Immature natural killer cell (primary cell): ENCODE data around the gene FAM131B. TPM values are rescaled to one million over a fixed set of nuclear protein-coding genes. Genes with fewer than 3 reads are reported as not detected.

Experiments used
- DNase-seq, 3 donors: peaks; one replicate each; pipeline ENCODE4 v3.0.0; 2022; ENCODE audit warnings: mixed read lengths in 1 of 3
- H3K27ac Mint-ChIP-seq, 6 donors: one replicate each; pipeline ENCODE4 v1.8.0; 2020; ENCODE audit warnings: mixed read lengths in 6 of 6, mild to moderate bottlenecking in 5 of 6, inconsistent platforms in 4 of 6, moderate library complexity in 3 of 6
- H3K27me3 Mint-ChIP-seq, 3 donors: one replicate each; pipeline ENCODE4 v1.8.0; 2020 to 2021; ENCODE audit warnings: low read depth in 3 of 3, mild to moderate bottlenecking in 3 of 3, mixed read lengths in 3 of 3, moderate library complexity in 3 of 3, inconsistent platforms in 1 of 3
- H3K36me3 Mint-ChIP-seq, 3 donors: one replicate each; pipeline ENCODE4 v1.8.0; 2020; ENCODE audit warnings: mixed read lengths in 3 of 3, inconsistent platforms in 2 of 3, mild to moderate bottlenecking in 2 of 3
- H3K4me1 Mint-ChIP-seq, 2 donors: one replicate each; pipeline ENCODE4 v1.8.0; 2020; ENCODE audit warnings: inconsistent platforms in 2 of 2, mild to moderate bottlenecking in 2 of 2, mixed read lengths in 2 of 2, moderate library complexity in 1 of 2
- H3K4me3 Mint-ChIP-seq, 5 donors: one replicate each; pipeline ENCODE4 v1.8.0; 2020; ENCODE audit warnings: mild to moderate bottlenecking in 5 of 5, mixed read lengths in 5 of 5, inconsistent platforms in 3 of 5, moderate library complexity in 3 of 5
- H3K9me3 Mint-ChIP-seq, 6 donors: one replicate each; pipeline ENCODE4 v1.8.0; 2020; ENCODE audit warnings: mild to moderate bottlenecking in 6 of 6, mixed read lengths in 6 of 6, inconsistent platforms in 4 of 6, moderate library complexity in 3 of 6
- polyA plus RNA-seq, 3 donors: library from polyadenylated mRNA; unstranded; fragments of 300-500 nt; fragmentation: Illumina TruSeq; gene quantifications; one replicate each; pipeline ENCODE4 v1.2.3, GENCODE V29; 2021

FAM131B gene
- polyA plus RNA-seq, 3 donors from 2014 or later = 1.2 to 2.3 (median 1.9) TPM

DNA sequence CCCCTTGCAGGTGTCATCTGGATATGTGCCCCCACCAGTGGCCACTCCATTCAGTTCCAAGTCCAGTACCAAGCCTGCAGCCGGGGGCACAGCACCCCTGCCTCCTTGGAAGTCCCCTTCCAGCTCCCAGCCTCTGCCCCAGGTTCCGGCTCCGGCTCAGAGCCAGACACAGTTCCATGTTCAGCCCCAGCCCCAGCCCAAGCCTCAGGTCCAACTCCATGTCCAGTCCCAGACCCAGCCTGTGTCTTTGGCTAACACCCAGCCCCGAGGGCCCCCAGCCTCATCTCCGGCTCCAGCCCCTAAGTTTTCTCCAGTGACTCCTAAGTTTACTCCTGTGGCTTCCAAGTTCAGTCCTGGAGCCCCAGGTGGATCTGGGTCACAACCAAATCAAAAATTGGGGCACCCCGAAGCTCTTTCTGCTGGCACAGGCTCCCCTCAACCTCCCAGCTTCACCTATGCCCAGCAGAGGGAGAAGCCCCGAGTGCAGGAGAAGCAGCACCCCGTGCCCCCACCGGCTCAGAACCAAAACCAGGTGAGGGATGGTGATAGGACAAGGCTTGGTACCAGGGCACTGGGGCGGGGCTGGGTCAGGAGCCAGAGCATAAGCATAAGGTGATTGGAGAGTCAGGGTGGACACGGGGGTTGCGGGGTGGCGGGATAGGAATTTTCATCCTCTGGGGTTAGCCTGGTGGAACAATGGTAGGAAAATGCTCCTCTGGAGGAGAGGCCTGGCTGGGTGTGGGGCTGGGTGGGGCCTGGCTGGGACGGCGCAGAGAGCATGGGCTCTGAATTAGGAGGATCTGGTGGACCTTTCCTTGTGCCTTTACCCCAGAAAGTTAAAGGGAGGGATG lies 20.5 kb upstream of the FAM131B start:
- Mint-ChIP-seq H3K27me3 (peaks cover 0 to 10% (median 3%) of the 10 kb centered on the region in 3 donors), H3K4me1 (peaks cover 21 to 22% of the 10 kb centered on the region in 2 donors), H3K27ac (peak overlapping the region in 5 of 6 donors; percentile 37 to 71 (median 60)), H3K36me3 (no peaks in the 10 kb centered on the region), H3K9me3 (no peaks in the 10 kb centered on the region), H3K4me3 (peak overlapping the region in 2 of 5 donors; percentile 53 to 74)
- DNase-seq = no peak

DNA sequence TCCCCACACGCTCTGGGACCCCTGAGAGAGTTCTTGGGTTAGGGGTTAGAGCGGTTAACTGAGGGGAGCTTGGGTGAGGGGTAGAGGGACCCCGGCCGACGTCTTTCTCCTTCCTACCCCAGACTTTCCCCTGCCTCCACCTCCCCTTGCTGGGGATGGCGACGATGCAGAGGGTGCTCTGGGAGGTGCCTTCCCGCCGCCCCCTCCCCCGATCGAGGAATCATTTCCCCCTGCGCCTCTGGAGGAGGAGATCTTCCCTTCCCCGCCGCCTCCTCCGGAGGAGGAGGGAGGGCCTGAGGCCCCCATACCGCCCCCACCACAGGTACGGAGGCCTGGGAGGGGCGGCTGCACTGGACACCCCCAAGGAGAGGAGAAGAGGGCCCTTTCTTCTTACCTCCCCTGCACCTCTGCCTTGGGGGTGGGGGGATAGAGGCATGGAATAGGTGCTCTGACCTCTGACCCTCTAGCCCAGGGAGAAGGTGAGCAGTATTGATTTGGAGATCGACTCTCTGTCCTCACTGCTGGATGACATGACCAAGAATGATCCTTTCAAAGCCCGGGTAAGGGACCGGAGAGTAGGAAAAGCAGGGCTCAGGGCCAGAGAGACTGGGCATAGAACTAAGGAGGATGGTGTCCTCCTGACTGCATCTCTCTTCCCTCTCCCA lies 19.7 kb upstream of the FAM131B start:
- Mint-ChIP-seq H3K9me3 (no peaks in the 10 kb centered on the region), H3K4me1 (peaks cover 24 to 27% of the 10 kb centered on the region in 2 donors), H3K27me3 (peaks cover 0 to 12% (median 3%) of the 10 kb centered on the region in 3 donors), H3K4me3 (peak overlapping the region in 2 of 5 donors; percentile 53 to 74), H3K27ac (peak overlapping the region in 5 of 6 donors; percentile 37 to 71 (median 60)), H3K36me3 (no peaks in the 10 kb centered on the region)
- DNase-seq = no peak

DNA sequence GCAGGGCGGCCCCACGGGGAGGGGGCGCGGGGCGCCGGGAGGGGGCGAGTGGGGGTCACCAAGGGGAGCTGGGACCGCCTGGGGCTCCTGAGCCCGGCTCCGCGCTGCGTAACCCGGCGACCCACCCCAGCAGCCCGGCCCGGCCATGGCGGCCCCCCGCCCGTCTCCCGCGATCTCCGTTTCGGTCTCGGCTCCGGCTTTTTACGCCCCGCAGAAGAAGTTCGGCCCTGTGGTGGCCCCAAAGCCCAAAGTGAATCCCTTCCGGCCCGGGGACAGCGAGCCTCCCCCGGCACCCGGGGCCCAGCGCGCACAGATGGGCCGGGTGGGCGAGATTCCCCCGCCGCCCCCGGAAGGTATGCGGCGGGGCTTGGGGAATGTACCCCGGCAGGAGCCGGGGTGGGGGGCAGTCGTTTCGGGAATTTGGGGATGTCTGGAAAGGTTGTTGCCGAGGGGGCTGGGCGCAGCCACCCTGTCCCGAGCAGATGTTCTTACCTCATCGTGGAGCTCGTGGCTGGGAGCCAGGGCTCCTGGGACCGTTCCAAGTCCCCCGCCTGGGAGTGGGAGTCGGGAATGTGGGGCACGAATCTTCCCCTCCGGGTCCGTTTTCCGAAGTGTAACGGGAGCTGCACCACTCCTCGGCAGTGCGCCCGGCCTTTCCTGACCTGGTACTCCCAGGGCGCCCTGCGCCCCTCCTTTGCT lies 19.1 kb upstream of the FAM131B start:
- no peaks in the 10 kb centered on the region for H3K9me3 Mint-ChIP-seq
- H3K4me3 Mint-ChIP-seq = peak overlapping the region in 3 of 5 donors; percentile 48 to 74 (median 53)
- peak overlapping the region in 3 of 6 donors; percentile 35 to 44 (median 36) for H3K27ac Mint-ChIP-seq
- peaks cover 31 to 34% of the 10 kb centered on the region in 2 donors for H3K4me1 Mint-ChIP-seq
- no peaks in the 10 kb centered on the region for H3K36me3 Mint-ChIP-seq
- DNase-seq = no peak
- H3K27me3 Mint-ChIP-seq = peaks cover 2 to 12% (median 3%) of the 10 kb centered on the region in 3 donors

DNA sequence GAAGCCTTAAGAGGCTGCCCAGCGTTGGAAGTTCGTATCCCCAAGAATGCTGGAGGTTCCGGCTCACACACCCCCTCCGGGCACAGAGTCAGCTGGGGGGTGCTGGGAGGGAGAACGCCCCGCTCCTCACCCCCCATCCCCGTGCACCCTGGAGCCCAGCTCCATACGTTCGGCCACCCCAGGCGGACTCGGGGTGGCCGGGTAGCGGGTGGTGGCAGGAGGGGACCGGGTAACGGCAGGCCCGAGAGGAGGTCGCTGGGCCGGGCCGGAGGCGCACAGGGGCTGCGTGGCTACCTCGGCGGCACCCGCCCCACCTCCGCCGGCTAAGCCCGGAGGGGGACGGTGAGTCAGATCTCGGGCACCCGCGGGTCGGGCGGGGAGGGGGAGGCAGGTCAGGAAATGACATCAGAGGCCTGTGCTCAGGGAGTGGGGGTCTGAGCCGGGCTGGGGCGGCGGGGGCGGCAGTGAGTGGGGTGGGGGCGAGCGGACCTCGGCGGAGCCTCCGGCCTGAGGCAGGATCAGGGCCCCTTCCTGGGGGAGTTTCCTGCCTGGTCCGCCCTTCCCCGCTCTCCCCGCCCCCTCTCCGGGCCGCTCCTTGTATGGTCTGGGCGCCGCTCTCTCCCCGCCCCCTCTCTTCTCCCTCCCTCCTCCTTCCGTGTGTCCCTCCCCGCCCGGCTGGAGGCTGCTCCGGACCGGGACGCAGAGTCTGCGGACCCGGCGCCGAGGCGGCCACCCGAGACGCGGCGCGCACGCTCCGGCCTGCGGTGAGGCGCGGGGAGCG lies 18.3 kb upstream of the FAM131B start, which contains the start of gene ZYX:
Gene ZYX (plus strand): TSS at position 700 of the 781 bp plus-strand sequence. CDS start 227 bp downstream, outside the sequence.
- peak; percentile 85 to 87 (median 86) for DNase-seq
- peaks cover 38 to 41% of the 10 kb centered on the region in 2 donors for H3K4me1 Mint-ChIP-seq

DNA sequence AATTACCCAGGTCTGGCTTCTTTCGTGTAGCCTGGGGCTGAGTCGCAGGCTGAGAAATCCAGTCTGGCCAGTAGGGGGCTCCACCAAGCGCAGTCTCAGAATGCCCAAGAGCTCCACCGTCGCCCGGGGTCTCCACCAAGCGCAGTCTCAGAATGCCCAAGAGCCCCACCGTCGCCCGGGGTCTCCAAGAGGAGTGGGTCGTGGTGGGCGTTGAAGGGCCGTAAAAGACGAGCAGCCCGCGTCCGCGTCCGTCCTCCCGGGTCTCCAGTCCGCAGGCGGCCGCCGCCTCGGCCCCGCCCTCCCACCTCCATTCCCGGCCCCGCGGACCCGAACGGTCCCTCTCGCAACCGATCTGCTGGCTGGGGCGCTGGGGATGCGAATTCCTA lies 17.7 kb upstream of the FAM131B start:
- peaks cover 44 to 47% of the 10 kb centered on the region in 2 donors for H3K4me1 Mint-ChIP-seq
- DNase-seq = peak; percentile 79 to 81 (median 80)
- peak overlapping the region; percentile 86 to 99 (median 90) for H3K4me3 Mint-ChIP-seq
- H3K27ac Mint-ChIP-seq = peak overlapping the region; percentile 90 to 98 (median 96)
- H3K9me3 Mint-ChIP-seq = no peaks in the 10 kb centered on the region
- peaks cover 3 to 12% (median 6%) of the 10 kb centered on the region in 3 donors for H3K27me3 Mint-ChIP-seq
- no peaks in the 10 kb centered on the region for H3K36me3 Mint-ChIP-seq

More for the DNA sequence above, 18.3 kb upstream of the FAM131B start, which contains the start of gene ZYX:
- H3K36me3 Mint-ChIP-seq = no peaks in the 10 kb centered on the region
- H3K27ac Mint-ChIP-seq = peak within 1 kb of the TSS; percentile 90 to 98 (median 96)
- H3K9me3 Mint-ChIP-seq = no peaks in the 10 kb centered on the region
- H3K4me3 Mint-ChIP-seq = peak within 1 kb of the TSS; percentile 86 to 99 (median 90)
- H3K27me3 Mint-ChIP-seq = peaks cover 3 to 12% (median 6%) of the 10 kb centered on the region in 3 donors

DNA sequence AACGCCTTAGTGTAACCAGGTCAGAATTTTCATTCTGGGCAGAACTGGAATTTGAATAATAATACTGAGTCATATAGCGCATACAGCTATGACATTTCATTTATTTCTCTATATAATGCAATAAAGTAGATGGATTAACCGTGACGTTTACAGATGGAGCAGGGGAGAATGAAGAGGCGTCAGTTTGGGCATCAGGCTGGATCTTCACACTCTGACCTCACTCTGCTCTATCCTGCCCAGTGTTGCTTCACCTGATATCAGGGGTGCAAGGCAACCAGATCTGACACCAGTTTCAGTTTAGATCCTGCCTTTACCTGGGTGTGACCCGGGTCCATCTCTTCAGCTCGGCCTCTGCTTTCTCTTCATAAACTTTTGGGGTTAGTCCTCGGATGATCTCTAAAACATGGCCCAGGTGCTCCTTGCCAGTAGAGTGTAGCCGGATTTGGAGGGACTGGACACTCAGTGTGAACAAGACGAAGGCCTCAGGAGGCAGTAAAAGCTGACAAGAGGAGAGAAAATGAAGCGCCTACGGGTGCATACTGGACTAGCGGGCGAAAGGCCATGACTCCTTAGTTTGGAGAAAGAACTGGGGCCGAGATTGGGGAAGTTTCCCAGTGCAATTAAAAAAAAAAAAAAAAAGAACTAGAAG lies 17.2 kb upstream of the FAM131B start:
- Mint-ChIP-seq H3K4me3 (peak overlapping the region; percentile 86 to 99 (median 90)), H3K36me3 (no peaks in the 10 kb centered on the region), H3K27me3 (peaks cover 3 to 12% (median 6%) of the 10 kb centered on the region in 3 donors), H3K4me1 (peaks cover 49 to 52% of the 10 kb centered on the region in 2 donors), H3K9me3 (no peaks in the 10 kb centered on the region), H3K27ac (peak overlapping the region; percentile 90 to 98 (median 96))
- DNase-seq = peak; percentile 34 to 45 (median 44)

DNA sequence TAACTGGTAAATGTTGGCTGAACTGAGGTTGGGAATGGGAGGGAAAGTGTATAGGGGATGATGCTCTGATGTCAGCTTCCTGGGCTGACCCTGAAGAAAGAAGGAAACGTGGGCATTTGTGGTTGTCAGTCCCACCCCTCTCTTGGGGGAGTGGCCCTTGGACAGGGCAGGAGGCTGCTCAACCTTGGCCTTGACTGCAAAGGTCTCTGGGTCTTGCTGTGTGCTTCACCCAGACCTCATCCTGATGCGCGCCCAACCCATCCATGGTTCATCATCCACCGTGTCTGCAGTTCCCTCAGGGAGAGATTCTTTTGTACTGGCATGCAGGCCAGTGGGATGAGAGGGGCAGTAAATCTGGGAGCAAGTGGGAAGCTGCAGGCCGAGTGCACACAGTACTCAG lies 13.9 kb upstream of the FAM131B start:
- no peaks in the 10 kb centered on the region for H3K9me3 Mint-ChIP-seq
- H3K4me3 Mint-ChIP-seq = peak overlapping the region; percentile 57 to 76 (median 66)
- DNase-seq = no peak
- H3K4me1 Mint-ChIP-seq = peaks cover 79 to 81% of the 10 kb centered on the region in 2 donors
- H3K36me3 Mint-ChIP-seq = no peaks in the 10 kb centered on the region
- H3K27ac Mint-ChIP-seq = peak overlapping the region; percentile 81 to 97 (median 97)
- peaks cover 3 to 8% (median 7%) of the 10 kb centered on the region in 3 donors for H3K27me3 Mint-ChIP-seq

DNA sequence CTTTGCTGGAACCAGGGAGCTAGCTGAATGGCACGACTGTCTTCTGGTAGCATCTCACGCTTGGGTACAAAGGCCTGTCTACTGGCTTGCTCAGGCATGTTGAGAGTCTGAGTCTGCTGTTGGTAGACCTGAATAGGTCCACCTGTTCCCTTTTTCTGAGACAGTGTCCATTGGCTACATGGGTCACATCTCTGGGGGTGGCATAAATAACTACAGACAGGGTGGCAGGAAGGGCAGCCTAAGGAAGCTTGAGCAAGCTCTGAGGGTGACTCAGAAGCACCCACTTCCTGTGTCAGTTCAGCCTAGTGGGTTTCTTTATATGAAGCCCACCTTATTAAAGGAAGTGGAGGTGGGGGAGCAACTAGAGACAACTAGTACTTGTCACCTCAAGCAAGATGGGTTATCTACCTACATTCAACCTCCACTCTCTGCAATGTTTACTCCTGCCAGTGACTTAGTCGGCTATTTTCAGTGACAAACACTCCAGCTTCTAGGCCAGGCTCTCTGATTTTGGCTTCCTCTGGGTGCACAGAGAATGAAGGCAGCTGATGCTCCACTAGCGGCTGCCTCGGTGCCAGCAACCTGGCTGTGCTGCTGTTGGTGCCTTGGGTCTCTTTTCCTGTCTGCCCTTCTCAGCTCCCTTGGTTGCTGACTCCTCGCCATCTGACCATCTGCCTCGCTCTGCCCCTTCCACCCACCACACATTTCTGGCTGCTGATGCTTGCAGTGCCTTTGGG lies 13.0 kb upstream of the FAM131B start:
- DNase-seq = peak; percentile 70 to 79 (median 73)
- H3K9me3 Mint-ChIP-seq = no peaks in the 10 kb centered on the region
- no peaks in the 10 kb centered on the region for H3K36me3 Mint-ChIP-seq
- peaks cover 3 to 8% (median 7%) of the 10 kb centered on the region in 3 donors for H3K27me3 Mint-ChIP-seq
- peaks cover 84 to 88% of the 10 kb centered on the region in 2 donors for H3K4me1 Mint-ChIP-seq
- peak overlapping the region; percentile 81 to 97 (median 97) for H3K27ac Mint-ChIP-seq
- peak overlapping the region; percentile 57 to 76 (median 66) for H3K4me3 Mint-ChIP-seq

DNA sequence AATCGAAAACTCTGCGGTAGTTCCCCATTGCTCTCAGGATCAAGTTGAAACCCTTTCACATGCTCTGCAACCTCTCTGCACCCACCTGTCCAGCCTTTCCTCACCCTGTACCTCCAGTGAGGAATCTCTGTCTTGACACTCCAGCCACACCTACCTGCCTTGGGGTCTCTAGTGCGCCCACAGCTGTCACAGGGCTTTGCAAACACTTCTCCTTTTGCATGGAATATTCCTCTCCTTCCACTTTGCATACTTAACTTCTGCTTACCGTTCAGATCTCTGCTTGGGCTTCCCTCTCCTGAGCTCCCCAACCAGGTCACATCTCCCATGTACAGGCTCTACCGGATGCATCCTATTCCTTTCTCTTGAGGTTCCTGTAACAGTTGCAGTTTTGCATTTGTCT lies 12.0 kb upstream of the FAM131B start:
- Mint-ChIP-seq H3K36me3 (no peaks in the 10 kb centered on the region), H3K27me3 (peaks cover 3 to 7% (median 6%) of the 10 kb centered on the region in 3 donors), H3K4me1 (peaks cover 80 to 82% of the 10 kb centered on the region in 2 donors), H3K27ac (peak overlapping the region; percentile 81 to 97 (median 97)), H3K9me3 (no peaks in the 10 kb centered on the region), H3K4me3 (peak overlapping the region in 2 of 5 donors; percentile 48 to 54)
- DNase-seq = no peak

DNA sequence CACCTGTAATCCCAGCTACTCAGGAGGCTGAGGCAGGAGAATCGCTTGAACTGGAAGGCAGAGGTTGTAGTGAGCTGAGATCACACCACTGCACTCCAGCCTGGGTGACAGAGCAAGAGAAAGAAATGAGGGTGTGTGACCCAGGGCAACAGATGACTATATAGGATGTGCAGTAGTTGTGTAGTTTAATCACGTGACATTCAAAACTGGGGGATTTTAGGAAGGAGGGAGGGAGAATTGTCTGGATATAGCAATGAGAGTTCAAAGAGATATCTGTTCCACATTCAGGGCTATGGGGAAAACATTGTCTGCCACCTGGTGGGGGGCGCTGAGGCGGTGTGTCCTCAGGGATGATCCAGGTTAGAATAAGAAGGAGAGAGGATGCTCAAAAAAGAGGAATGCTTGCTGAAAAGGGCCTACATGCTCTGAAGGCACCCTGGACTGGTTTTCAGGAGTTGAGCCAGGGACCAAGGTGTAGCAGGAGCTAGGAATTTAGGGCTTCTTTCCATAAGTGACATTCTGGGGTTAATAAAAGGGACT lies 10.8 kb upstream of the FAM131B start:
- H3K27me3 Mint-ChIP-seq = peaks cover 3 to 7% (median 6%) of the 10 kb centered on the region in 3 donors
- DNase-seq = no peak
- no peaks in the 10 kb centered on the region for H3K36me3 Mint-ChIP-seq
- no peaks in the 10 kb centered on the region for H3K9me3 Mint-ChIP-seq
- peak overlapping the region; percentile 46 to 97 (median 97) for H3K27ac Mint-ChIP-seq
- peaks cover 68 to 70% of the 10 kb centered on the region in 2 donors for H3K4me1 Mint-ChIP-seq
- H3K4me3 Mint-ChIP-seq = peak overlapping the region in 1 of 5 donors; percentile 3

DNA sequence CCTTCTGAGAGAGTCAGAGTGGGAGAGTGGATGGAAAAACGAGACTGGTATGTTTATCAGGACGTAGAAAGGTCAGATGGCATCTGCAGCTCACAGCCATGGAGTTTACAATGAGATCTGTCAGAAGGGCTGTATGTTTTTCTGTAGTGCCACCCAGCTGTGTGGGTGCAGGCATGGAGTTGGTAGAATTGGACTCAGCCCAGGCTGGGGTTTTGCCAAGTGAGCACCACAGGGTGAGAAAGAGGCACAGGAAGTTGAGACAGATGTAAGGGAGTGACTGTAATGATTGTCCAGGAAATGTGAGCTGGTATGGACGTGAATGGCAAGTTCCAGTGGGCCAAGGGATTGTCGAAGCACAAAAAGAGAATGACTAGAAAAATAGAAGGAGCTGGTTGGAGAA lies 9.6 kb upstream of the FAM131B start:
- H3K36me3 Mint-ChIP-seq = no peaks in the 10 kb centered on the region
- peak overlapping the region; percentile 38 to 78 (median 59) for H3K4me3 Mint-ChIP-seq
- DNase-seq = peak; percentile 43 to 69 (median 46)
- peak overlapping the region; percentile 71 to 93 (median 90) for H3K27ac Mint-ChIP-seq
- H3K9me3 Mint-ChIP-seq = no peaks in the 10 kb centered on the region
- peaks cover 4 to 7% (median 5%) of the 10 kb centered on the region in 3 donors for H3K27me3 Mint-ChIP-seq
- peaks cover 59 to 61% of the 10 kb centered on the region in 2 donors for H3K4me1 Mint-ChIP-seq
